NCI-H526 (cell line): ENCODE results near the gene OSBPL9.
"Not testable (repeated sequence)": the region's sequence is repeated elsewhere in the genome, so short reads cannot be mapped to it uniquely, and the experiment has no call there.

Source experiments
- DNase-seq, 2 experiments: peaks; one replicate each; lab custom pipeline; 2025; lab: John Stamatoyannopoulos, UW

The OSBPL9 gene

DNA sequence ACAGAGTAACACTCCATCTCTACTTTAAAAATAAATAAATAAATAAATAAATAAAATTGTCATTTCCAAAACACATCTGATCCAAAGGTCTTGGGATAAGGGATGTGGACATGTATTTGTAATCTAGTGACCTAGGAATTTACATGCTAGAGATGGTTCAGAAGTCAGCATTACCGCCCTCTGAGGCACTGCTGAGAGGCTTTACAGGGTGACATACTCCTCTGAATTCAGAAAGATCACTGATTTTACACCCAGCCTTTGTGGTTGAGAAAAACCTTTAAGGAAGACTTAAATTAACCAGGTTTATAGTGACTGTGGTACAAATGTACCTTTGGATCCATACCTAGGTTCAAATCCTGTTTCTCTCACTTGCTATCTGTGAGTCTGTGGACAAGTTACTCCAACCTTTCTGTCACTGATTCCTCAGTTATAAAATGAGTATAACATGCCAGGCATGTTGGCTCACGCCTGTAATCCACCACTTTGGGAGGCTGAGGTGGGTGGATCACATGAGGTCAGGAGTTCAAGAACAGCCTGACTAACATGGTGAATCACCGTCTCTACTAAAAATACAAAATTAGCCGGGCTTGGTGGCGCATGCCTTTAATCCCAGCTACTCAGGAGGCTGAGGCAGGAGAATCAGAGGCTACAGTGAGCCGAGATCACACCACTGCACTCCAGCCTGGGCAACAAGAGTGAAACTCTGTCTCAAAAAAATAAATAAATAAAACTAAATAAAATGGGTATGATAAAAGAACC lies 20.1 kb downstream of the OSBPL9 start:
- DNase-seq = no peak

DNA sequence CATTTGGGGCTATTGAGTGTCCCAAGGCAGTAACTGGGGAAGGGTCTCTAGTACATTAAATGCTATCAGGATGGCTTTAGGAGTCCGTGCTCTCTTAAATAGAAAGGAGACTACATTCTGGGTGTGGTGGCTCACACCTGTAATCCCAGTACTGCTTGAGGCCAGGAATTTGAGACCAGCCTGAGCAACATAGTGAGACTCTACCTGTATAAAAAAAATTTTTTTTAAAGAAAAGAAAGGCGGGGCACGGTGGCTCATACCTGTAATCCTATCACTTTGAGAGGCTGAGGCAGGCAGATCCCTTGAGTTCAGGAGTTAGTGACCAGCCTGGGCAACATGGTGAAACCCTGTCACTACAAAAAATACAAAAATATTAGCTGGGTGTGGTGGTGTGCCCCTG lies 21.5 kb downstream of the OSBPL9 start:
- DNase-seq = no peak

DNA sequence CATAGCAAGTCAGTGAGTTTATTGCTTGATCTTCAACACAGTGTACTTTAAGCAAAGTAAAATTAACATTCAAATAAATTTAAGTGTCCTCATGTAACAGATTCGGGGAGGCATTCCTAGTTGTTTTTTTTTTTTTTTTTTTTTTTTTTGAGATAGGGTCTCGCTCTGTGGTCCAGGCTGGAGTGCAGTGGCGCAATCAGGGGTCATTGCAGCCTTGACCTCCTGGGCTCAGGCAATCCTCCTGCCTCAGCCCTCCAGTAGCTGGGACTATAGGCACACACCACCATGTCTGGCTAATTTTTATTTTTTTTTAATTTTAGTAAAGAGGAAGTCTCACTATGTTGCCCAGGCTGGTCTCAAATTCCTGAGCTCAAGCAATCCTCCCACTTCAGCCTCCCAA lies 22.8 kb downstream of the OSBPL9 start:
- no peak for DNase-seq

DNA sequence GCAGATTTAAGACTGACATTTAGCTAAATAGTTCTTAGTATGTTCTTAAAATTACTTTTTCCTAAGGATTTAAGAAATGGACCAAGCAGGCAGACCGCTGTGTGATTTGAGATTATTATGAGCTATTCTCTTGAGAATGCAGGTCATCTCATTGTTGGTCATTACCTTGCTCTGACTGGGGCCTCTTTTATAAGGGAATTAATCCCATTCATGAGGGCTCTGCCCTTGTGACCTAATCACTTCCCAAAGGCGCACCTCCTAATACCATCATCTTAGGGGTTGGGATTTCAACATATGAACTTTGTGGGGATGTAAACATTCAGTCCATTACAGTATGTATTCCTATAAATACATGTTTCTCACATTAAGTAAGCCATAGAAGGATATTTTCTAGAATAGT lies 24.2 kb downstream of the OSBPL9 start:
- no peak for DNase-seq

DNA sequence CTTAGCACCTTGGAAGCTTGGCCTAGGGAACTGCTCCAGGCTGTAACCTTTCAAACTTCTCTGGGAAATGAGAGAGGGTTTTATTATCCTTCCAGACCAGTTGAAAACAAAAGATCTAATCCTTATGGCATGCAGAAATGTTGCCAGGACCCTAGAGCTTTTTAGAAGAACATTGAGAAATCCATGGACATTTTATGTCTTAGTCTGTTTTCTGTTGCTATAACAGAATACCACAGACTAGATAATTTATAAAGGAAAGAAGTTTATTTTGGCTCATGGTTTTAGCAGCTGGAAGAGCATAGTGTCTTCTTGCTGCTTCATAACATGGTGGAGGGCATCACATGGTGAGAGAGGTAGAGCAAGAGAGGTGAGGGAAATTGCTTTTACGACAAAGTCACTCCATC lies 25.8 kb downstream of the OSBPL9 start:
- DNase-seq = no peak

DNA sequence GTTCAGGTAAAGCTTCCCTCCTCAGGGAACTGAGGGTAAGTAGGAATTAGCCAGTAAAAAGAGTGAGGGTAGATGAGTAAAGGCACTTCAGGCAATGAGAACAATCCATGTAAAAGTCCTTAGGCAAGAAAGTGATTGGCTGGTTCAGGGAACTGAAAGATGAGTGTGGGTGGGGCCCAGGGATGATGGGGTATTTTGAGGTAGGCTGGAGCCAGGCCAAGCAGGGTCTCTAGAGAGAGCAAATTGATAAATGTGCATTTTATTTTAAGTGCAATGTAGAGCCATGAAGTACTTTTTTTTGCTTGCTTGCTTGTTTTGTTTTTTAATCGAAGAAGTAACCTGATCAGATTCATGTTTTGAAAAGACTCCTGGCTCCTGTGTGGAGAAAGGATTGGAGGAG lies 26.5 kb downstream of the OSBPL9 start:
- no peak for DNase-seq

DNA sequence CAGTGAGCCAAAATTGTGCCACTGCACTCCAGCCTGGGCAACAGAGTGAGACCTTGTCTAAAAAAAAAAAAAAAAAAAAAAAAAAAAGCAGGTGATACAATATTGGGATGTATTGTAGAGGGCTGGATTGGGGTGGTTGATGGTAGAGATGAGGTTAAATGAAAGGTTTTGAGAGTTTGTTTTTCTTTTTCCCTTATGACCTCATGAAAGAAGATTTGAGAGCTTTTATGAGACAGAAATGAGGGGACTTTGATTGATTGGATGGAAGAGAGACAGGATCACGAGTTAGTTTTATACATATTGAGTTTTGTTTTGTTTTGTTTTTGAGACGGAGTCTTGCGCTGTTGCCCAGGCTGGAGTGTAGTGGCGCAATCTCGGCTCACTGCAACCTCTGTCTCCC lies 27.1 kb downstream of the OSBPL9 start:
- DNase-seq = no peak

DNA sequence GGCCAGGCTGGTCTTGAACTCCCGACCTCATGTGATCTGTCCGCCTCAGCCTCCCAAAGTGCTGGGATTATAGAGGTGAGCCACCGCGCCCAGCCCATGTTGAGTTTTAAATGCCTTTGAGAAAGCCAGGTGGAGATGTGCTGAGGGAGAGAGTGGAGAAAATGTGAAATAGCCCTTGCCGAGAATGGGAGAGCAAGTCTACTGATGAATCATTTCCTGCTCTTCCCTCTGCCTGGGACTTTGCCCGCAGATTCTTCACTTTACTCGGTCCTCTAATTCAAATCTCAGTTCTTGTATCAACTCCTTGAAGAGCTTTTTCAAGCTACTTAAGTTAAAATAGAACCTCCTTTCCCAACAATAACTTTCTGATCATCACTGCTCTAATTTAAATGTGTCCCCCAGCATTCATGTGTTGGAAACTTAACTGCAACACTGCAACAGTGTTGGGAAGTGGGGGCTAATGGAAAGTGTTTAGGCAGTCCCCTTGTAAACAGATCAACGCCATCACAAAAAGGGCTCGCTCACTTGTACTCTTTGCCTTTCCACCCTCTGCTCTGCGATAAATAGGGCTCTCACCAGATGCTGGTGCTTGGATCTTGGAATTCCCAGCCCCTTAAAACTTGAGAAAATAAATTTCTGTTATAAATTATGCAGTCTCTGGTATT lies 27.8 kb downstream of the OSBPL9 start:
- no peak for DNase-seq

DNA sequence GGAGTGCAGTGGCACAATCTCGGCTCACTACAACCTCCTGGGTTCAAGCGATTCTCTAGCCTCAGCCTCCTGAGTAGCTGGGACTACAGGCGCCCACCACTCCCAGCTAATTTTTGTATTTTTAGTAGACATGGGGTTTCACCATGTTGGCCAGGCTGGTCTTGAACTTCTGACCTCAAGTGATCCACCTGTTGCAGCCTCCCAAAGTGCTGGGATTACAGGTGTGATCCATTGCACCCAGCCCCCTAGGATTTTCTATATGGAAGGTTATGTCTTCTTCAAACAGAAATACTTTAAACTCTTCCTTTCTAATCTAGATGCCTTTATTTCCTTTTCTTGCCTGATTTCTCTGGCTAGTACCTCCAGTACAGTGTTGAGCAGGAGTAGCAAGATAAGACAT lies 29.7 kb downstream of the OSBPL9 start:
- DNase-seq = not testable (repeated sequence)

DNA sequence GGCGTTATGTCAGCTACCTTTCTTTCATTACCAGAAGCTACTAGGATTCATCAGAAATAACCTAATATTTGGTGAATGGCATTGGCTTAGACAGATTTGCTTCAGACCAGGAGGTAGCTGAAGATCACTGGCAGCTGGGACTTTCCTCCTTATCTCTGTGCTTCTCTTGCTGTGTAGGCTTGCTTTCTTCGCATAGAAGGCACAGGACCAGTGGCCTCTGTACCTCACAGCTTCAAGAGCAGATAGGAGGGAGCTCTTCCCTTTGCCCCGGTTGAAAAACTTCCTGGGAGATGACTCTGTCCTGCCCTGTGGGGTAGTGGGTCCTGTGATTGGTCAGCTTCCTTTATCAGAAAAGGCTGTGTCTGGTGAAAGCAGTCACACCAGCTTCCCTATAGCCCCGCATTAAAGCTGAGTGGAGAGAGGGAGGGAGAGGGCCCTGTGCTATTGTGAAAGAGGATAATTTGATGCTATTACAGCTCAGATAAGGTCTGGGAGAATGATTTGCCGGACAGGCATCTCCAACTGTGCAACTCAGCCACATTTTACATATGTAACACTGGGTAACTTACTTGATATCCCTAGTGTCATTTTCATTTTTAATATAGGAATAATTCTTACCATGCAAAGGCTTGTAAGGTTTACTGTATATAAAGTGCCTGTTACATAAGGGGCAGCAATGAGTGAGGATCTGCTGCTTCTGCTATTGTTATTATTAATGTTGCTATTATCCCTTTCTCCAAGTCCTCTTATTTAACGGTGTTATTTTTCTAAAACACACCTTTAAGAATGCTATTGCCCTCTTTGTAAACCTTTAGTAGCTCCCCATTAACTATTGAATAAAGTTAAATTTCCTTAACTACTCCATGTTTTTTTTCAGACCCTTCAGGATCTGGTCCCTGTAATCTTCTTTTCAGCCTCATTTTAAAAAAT lies 31.6 kb downstream of the OSBPL9 start:
- no peak for DNase-seq

DNA sequence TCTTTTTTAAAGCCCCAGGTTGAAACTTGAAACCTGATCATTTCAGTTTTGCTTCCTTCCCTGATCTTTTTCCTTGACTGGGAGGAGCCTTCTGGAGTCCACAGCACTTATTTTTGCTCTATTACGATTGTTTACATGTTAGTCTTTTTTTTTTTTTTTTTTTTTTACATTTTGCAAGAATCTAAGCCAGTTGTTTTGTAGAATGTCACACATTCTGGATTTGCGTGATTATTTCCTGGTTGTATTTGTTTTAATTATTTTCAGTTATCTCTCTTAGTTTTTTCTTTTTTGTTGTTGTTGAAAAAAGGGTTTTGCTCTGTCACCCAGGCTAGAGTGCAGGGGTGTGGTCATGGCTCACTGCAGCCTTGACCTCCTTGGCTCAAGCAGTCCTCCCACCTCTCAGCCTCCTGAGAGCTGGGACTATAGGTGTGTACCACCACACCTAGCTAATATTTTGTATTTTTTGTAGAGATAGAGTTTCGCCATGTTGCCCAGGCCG lies 32.8 kb downstream of the OSBPL9 start:
- DNase-seq = no peak

DNA sequence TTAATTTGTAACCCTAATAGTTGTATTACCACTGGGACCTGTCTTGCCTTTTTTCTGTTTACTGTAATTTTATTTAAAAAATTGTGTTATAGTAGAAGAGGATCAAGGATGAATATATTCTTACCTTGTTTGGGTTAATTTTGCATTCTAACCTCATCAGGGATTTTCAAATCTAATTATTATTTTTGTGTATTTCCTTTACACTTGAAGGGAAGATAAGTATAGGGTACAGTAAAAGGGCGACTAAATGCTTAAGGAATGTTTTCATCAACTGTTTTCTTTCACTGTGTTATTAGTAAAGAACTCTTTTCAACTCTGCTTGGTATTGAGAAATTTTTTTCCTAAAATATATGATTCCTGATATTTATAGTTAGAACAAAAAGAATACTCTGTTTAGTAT lies 33.3 kb downstream of the OSBPL9 start:
- DNase-seq = no peak

DNA sequence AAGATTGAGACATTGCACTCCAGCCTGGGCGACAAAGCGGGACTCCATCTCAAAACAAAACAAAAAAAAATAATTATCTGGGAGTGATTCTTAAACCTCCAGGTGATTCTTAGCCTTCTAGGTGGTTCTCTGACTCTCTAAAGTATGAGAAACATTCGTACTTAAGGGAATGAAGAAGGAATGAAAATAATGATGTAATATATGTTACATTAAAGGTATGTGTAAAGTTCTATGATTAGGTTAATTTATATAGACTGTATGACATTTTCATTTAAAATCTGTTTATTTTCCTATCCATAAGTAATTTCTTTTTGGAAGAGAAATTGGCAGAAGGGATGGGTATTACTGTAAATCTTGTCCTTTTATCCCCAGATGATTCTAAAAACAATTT lies 34.7 kb downstream of the OSBPL9 start:
- no peak for DNase-seq

DNA sequence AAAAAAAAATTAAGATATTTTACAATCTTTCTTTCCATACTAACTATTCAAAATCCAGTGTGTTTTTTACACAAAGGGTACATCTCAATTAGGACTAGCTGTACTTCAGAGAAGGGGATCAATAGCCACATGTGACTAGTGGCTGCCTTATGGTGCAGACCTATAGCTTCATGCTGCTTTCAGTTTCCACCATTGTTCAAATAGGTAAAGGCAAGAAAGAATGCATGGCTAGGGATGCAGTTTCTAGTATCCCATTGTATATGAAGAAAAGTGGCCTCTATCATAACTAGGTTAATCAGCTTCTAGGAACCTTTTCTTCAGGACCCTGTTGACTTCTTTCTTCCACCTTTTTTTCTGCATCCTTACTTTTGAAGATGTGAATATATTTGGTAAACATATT lies 35.7 kb downstream of the OSBPL9 start:
- DNase-seq = no peak

DNA sequence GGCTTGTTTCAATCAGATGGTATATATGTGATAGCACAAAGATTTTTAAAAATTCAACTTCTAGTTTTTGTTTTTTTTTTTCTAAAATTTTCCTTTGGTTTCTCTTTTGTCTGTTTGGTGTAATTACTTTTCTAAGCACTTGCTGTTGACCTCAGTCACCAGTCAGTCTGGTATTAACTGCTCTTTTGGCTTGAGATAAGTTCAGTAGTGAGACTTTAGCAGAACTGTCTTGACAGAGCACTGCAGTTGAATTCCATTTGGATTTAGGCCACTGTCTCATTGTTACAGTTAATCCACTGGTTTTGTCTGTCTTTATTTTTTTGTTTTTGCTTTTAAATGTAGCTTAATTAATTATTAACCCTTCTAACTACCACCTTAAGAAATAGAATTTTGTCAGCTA lies 36.2 kb downstream of the OSBPL9 start:
- no peak for DNase-seq

DNA sequence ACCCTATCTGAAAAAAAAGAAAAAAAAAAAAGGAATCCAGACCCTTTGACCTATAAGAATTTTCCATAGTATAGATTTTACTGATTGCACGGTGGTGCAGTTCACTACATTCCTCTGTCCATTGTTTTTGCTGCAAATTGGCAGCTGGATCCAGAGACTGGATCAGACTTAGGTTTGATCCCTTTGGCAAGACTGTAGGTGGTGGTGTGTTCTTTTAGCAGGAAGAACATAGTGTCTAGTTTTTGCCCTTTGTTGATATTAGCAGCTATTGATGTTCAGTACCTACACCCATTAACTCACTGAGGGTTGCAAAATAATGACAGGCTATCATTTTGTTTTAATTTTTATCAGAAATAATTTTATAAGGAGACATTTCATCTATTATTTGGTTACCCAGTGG lies 37.1 kb downstream of the OSBPL9 start:
- no peak for DNase-seq

DNA sequence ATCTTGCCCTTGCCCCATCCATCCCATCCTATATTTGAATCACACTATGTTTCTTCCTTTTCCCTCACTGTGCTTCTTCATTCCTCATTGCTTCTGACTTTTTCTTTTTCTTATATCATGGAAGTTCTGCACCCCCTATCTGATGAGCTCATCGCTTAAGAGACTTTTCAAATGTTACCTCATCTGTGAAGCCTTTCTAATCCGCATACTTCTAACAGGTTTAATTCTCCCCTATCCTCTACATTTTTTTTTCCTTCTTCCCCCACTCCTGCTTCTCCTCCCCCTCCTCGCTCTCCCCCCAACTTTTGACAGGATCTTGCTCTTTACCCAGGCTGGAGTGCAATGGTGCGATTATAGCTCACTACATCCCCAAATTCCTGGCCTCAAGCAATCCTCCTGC lies 39.5 kb downstream of the OSBPL9 start:
- no peak for DNase-seq

DNA sequence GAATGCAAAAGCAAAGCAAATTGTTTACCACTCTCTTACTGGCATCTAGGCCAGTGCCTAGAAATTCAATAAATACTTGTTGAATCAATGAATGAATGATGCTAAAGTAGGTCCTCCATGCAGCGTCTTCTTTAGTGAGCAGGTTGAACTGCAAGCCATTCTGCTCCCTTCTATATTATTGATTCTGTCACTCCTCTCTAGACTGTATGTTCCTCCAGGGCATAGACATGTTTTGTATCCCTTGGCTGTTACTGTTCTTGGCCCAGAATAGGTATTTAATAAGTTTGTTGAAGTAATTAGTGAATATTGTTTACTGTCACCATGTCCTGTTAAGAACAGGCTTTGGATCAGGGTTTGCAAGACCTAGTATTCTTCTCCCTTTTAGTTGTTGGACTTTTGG lies 43.7 kb downstream of the OSBPL9 start:
- DNase-seq = no peak

DNA sequence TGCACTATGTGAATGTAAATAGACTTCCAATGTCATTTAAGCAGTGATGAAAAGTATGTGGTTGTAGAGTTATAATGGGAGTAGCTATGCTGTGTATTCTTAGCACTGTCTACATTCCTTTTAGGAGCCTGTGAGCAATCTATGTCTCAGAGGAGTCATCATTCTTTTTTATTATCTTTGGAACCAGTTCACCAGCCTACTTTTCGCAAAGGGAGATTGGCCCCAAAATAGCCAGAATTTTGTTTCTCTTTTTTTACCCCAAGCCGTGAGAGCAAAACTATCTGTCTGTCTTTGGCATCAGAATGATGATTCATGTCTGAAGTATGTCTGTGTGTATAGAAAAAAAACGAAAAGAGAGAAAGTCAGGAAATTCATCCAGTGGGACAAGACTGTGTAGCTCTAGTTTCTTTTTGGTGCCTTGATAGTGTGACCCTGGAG lies 44.2 kb downstream of the OSBPL9 start:
- DNase-seq = no peak

DNA sequence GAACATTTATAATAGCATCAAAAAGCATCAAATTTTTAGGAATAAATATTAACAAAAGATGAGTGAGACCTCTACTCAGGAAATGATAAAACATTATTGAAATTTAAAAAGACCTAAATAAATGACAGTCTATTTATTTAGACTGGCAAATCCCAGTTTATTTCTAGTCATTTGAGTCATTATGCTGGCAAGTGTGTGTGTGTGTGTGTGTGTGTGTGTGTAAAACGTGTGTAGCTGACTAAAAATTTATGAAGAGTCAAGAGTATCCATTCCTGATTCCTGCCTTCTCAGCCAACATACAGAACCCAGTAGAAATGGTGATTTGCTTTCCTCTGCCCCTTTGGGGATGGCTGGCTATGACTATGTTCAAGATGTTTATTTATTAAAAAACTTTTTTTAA lies 46.2 kb downstream of the OSBPL9 start:
- DNase-seq = no peak

DNA sequence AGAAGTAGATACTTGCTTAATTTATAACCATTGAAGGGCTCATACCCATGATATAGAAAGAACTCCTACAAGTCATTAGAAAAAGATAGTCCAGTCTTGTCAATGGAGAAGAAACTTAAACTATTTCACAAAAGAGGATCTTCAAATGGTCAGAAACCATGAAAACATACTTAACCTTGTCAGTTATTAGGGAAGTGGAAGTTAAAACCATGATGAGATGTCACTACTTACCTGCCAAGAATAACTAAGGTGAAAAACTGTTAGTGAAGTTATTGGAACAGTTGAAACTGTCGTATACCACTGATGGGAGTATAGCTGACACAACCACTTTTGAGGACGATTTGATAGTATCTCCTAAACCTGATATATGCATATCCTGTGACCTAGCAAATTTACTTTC lies 46.8 kb downstream of the OSBPL9 start:
- no peak for DNase-seq

DNA sequence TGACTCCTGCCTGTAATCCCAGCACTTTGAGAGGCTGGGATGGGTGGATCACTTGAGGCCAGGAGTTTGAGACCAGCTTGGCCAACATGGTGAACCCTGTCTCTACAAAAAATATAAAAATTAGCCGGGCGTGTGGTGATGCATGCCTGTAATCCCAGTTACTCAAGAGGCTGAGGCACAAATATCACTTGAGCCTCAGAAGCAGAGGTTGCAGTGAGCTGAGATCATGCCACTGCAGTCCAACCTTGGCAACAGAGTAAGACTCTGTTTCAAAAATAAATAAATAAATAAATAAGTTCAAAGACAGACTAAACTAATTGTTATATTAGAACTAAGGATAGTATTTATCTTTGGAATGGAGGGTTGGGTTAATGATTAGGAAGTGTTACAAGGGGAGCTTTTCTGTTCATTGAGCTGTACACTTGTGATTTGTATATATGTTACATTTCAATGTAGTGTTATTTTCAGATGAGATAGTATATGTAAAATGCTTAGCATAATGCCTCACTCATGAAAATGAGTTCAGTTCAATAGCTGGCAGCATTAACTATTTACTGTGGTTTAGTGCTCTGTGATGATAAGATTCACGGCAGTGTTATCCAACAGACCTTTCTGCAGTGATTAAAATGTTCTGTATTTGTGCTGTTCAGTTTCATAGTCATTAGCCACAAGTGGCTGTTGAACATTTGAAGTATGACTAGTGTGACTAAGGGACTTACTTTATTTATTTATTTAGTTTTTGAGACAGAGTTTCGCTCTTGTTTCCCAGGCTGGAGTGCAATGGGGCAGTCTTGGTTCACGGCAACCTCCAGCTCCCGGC lies 47.7 kb downstream of the OSBPL9 start:
- DNase-seq = no peak
